ENCODE results near the gene STK25. TPM values are rescaled to one million over a fixed set of nuclear protein-coding genes. Genes with fewer than 3 reads are reported as not detected.

Gene STK25
- total and polyA plus RNA-seq, 2 donors (not counting 3 experiments of a cell fraction or from before 2014, with no cell fraction given) = 286 to 715 TPM

DNA sequence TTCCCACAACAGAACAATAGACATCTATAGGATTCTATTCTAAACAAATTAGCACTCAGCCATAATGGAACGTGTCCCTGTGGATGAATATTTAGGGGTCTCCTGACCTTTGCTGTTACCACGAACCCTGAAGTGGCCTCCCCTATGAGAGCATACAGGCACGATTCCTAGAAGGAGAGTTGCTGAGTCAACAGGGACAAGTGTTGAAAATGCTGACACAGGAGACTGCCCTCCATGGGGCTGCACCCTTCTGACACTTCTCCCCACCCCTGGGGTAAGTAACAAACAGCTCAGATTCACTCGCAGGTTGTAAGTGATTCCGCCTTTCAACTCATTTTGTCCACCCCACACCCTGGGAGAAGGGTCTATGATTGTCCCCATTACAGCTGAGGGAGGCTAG lies 14.1 kb upstream of the STK25 start:
- Histone ChIP-seq H3K27ac (ENCODE audit: insufficient read depth, low read depth, low read length) (no peak overlapping the region), H3K4me2 (ENCODE audit: insufficient read depth, low read length) (no peak overlapping the region), H4K20me1 (replicated peaks; ENCODE audit: control insufficient read depth, extremely low read depth, insufficient read depth, low read length) (no peaks in the 10 kb centered on the region), H3K79me2 (ENCODE audit: control insufficient read depth, insufficient read depth, low read length) (no peaks in the 10 kb centered on the region), H3K4me3 (replicated peaks in 1 of 3; ENCODE audit: insufficient read depth in 1 of 3, low read depth in 1 of 3, low read length in 3 of 3) (no peak overlapping the region), H3K9me3 (replicated peaks; ENCODE audit: control insufficient read depth, insufficient read depth, low read length) (no peaks in the 10 kb centered on the region), H3K27me3 (ENCODE audit: control insufficient read depth in 2 of 2, insufficient read depth in 2 of 2, low read length in 2 of 2) (peaks cover 3% of the 10 kb centered on the region in 2 experiments), H3K4me1 (ENCODE audit: control insufficient read depth, extremely low read depth, insufficient read depth, low read length) (no peaks in the 10 kb centered on the region), H3K9me1 (replicated peaks; ENCODE audit: control insufficient read depth, extremely low read depth, insufficient read depth, low read length) (no peaks in the 10 kb centered on the region), H2AFZ (ENCODE audit: low read depth, low read length) (no peak overlapping the region), H3K9ac (replicated peaks; ENCODE audit: extremely low read depth, insufficient read depth, low read length) (no peak overlapping the region), H3K36me3 (ENCODE audit: control insufficient read depth in 2 of 2, extremely low read depth in 1 of 2, insufficient read depth in 2 of 2, low read length in 2 of 2) (no peaks in the 10 kb centered on the region)
- FAIRE-seq (no peak), DNase-seq (ENCODE audit: low read depth, low spot score) (no peak)
- dilution Hi-C loops (cut with MboI; ENCODE audit: extremely low pct_ligation_motif_present, low sequenced_read_pairs) = no loop called here
- CTCF ChIA-PET = no interaction called here
- TF ChIP-seq POLR2A (IDR thresholded peaks at IDR 0.05; ENCODE audit: low read depth, low read length) (no peak), POLR2AphosphoS5 (IDR thresholded peaks at IDR 0.05; ENCODE audit: insufficient read depth, low read depth, low read length) (no peak), JUN (IDR thresholded peaks at IDR 0.05; ENCODE audit: borderline replicate concordance, insufficient read depth, insufficient read length, low read depth) (no peak), FOS (IDR thresholded peaks at IDR 0.05; ENCODE audit: borderline replicate concordance, insufficient read depth, low read length) (no peak), EZH2 (IDR thresholded peaks at IDR 0.05; ENCODE audit: borderline replicate concordance, low read depth, low read length, severe bottlenecking) (no peak), GATA2 (IDR thresholded peaks at IDR 0.05; ENCODE audit: insufficient read depth, insufficient read length, low read depth, low read length) (no peak), MYC (IDR thresholded peaks at IDR 0.05; ENCODE audit: low read depth, low read length) (no peak)
- TF ChIP-seq, protein P1, sequence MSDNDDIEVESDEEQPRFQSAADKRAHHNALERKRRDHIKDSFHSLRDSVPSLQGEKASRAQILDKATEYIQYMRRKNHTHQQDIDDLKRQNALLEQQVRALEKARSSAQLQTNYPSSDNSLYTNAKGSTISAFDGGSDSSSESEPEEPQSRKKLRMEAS (IDR thresholded peaks at IDR 0.05; ENCODE audit: insufficient read depth, insufficient read length) = no peak
- TF ChIP-seq, protein P2, sequence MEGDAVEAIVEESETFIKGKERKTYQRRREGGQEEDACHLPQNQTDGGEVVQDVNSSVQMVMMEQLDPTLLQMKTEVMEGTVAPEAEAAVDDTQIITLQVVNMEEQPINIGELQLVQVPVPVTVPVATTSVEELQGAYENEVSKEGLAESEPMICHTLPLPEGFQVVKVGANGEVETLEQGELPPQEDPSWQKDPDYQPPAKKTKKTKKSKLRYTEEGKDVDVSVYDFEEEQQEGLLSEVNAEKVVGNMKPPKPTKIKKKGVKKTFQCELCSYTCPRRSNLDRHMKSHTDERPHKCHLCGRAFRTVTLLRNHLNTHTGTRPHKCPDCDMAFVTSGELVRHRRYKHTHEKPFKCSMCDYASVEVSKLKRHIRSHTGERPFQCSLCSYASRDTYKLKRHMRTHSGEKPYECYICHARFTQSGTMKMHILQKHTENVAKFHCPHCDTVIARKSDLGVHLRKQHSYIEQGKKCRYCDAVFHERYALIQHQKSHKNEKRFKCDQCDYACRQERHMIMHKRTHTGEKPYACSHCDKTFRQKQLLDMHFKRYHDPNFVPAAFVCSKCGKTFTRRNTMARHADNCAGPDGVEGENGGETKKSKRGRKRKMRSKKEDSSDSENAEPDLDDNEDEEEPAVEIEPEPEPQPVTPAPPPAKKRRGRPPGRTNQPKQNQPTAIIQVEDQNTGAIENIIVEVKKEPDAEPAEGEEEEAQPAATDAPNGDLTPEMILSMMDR (IDR thresholded peaks at IDR 0.05; ENCODE audit: extremely low read depth in 1 of 2, insufficient read depth in 1 of 2, low read depth in 1 of 2, low read length in 2 of 2) = no peak
- intact Hi-C loops (cut with micrococcal nuclease) = no loop called here
- POLR2A ChIA-PET = no interaction called here
- BruUV-seq (replicated peaks) = no TSS peak
